GM18520 (cell line): ENCODE data around the gene C7orf25.

Source experiments
- ATAC-seq: cut with Tn5 transposase; IDR thresholded peaks from one replicate; pipeline ENCODE4 v1.9.1; 2021; ENCODE audit not compliant: unreplicated experiment

The C7orf25 gene

DNA sequence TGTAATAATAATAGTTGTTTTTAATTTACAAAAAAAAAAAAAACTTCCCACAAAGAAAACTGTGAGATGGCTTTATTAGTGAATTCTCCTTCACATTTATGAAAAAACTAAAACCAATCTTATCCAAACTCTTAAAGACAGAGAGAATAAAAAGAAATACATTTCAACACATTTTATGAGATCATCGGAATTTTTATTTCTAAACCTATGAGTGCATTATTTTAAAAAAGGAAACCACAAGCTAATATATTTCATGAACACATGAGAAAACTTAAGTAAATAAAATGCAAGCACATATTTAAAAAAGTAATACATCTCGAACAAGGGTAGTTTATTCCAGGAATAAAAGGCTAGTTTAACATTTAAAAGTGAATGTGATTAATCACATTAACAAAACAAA lies 31.5 kb downstream of the C7orf25 start:
- ATAC-seq: no peak

DNA sequence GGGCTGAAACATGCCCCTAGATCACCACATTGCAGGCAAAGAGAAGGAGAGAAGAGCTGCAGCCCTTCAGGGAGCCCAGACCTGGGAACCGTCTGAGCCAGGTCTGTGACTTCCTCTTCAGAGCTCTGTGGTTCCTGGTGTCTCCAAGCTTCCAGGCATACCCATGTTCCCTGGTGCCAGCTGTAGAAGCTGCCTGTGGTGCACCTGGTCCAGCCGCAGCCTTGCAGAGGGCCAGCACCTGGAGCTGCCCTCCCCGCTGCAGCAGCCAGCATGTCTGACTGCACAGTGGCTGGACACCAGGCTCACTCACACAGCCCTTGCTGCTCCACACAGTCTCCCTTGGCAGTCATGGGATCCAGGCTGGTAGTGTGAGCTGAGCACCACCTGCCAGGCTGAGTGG lies 33.6 kb downstream of the C7orf25 start:
- ATAC-seq: no peak

DNA sequence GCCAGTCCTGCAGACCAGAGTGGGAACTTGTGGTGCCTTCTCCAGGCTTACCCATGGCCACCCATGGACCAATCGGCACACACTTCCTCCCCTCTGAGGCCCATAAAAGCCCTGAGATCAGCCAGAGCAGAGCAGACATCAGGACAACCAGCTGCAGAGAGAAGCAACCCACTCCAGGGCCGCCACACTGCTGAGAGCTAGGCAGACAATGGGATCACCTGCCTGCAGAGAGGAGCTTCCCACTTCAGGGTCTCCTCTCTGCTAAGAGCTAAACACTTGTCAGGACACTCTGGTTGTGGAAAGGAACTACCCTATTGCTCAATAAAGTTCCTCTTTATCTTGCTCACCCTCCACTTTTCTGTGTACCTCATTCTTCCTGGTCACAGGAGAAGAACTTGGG lies 34.0 kb downstream of the C7orf25 start:
- ATAC-seq: no peak

DNA sequence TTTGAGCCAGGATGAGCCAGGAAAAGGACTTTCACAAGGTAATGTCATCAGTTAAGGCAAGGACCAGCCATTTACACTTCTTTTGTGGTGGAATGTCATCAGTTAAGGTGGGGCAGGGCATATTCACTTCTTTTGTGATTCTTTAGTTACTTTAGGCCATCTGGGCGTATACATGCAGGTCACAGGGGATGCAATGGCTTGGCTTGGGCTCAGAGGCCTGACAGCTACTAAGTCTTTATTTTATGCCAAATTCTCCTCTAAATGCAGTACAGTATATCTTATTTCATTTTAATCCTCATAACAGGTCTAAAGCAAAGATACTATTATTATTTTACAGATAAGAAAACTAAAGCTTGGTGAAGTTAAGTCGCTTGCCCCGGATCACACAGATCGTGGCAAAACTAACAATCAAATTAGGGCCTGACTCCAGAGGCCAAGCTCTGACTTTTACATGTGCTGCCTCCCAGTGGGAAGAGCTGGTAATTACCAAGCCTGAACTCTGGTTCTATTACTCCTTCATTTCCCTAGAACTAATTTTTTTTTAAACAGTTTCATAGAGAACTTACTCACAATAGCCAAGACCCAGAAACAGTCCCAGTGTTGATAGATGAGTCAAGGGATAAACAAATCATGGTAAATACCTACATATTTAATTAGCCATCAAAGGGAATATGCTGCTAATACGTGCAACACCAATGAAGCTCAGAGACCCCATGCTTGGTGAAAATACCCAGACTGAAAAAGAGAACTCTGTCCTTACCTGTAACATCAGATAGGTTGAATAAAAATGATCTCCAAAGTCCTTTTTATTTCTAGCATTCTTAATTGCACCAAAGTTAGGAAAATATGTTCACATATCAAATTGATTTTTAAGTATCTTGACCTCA lies 35.4 kb downstream of the C7orf25 start:
- ATAC-seq: peak; percentile 72

DNA sequence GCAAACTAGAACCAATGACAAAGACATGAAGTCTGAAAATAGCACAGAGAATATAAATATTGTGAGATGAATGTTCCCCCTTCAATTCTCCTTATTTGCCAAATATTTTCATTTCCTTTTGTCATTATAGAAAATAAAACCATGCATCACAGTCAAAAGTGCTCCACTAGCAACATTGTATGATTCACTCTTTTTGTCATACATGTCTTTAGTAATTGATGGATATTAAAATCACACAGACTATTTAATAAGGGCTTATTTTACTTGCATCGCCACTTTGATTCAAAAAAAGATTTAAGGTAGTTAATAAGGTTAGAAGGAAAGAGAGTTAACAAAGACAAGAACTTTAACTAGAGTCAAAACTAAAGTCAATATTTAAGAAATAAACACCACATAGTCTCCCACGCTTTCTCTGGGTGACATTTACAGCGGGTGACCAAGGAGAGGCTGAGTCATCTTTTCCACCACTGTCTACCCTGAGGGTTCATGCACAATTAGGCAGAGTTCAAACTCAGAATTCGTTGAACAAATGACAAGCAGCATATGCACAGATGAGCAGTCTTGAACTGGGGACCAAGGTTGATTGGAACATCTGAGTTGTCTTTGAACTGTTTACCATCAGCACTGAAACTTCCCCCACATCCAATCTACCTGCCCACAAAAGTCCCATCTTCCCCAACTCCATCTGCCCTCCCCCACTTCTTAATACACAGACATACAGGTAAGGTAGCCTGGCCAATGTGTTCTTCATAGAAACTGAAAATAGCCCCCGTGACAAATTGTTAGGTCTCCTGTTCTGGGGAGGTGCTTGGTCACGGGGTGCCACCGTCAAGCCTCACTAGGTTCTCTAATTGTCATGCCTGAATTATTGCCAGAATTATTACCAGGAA lies 42.5 kb downstream of the C7orf25 start:
- ATAC-seq: peak; percentile 95

DNA sequence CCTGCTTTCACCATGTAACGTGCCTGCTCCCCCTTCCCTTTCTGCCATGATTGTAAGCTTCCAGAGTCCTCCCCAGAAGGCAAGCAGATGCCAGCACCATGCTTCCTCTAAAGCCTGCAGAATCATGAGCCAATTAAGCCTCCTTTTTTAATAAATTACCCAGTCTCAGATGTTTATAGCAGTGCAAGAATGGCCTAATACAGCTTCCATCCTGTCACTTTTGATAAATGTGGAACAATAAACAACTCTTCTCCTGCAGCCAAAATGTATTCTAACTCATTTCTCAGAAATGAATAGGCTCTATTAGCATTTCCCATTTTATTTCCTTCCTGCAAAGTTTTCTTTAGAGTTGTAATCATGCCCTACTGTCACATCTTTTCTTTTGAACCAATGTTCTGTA lies 43.4 kb downstream of the C7orf25 start:
- no peak for ATAC-seq
